ENCODE data around the gene TNPO2. TPM values are rescaled to one million over a fixed set of nuclear protein-coding genes. Genes with fewer than 3 reads are reported as not detected.

TNPO2 gene
- 41.4 and 65.2 TPM in 2 replicates for total RNA-seq
- 11.7 and 16.0 TPM in 2 replicates for polyA plus RNA-seq

DNA sequence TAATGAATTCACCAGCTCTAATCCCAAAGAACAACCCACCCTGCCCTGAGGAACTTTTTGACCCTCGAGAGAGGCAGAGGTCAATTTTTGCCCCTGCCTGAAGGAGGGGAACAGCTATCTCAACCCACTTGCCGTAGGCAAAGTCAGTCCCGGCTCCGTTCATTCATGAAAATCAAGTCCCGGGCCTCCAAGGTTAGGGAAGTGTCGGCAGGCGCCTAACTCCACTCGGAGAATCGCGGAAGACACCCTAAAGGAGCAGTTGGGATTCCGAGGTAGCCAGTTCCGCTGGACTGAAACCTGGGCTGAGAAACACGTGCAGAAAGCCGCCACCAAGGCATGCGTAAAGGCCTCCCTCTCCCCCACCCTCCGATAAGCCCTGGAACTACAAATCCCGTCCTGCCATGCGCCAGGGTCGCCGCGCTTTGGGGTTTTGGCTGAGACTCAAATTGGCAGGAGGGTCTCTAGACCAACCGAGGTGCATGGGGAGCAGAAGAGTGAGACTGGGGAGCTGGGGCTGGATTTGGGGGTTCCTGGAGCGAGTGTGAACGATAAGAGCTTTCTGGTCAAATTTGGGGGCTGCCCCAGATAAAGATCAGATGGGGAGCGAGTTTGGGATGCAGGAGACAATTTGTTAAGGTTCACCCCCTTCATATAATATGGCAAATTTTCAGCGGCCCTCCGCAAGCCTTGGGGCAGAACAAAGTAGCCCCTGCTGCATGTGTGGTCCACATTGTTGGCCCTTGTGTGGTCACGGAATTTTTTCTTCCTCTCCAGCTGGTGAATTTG is at the start of gene TNPO2:
Gene TNPO2 (minus strand): TSS at position 292 of the 786 bp plus-strand sequence. CDS start 2,955 bp downstream, outside the sequence.
- H3K79me2 ChIP-seq = peaks cover 42% of the 10 kb centered on the region
- WGBS (ENCODE audit: low lambda C conversion rate, missing lambda C conversion rate) = 4% methylated on average over 28 of the region's 28 CpGs

DNA sequence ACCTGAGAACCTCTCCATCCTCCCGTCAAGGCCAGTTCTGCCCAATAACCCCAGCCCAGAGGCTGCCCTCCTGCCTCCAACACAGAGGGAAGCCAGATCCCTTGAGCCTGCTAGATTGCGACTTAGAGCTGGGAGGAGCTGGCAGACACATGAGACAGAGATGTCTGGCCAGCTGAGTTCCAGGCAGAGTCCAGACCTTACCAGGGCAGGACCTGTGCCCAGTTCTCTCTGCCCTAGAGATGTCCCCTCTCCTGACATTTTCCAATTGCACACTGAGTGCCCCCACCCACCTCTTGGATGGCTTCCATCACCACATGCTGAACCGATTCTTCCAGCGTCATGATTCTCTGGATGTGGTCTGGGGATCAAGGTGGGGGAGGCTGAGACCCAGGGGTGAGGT is 48.6 kb upstream of the TNPO2 start:
- H3K9me2 ChIP-seq (replicated peaks; ENCODE audit: insufficient read depth) = no peaks in the 10 kb centered on the region
- WGBS (ENCODE audit: low lambda C conversion rate, missing lambda C conversion rate) = 81% methylated on average over 4 of the region's 4 CpGs
- no peak for TF ChIP-seq EZH2 (IDR thresholded peaks at IDR 0.05; ENCODE audit: borderline replicate concordance)
- no peak for TF ChIP-seq EZH2phosphoT487 (IDR thresholded peaks at IDR 0.05; ENCODE audit: low read depth, severe bottlenecking, unreplicated experiment)
- TF ChIP-seq, protein P1, sequence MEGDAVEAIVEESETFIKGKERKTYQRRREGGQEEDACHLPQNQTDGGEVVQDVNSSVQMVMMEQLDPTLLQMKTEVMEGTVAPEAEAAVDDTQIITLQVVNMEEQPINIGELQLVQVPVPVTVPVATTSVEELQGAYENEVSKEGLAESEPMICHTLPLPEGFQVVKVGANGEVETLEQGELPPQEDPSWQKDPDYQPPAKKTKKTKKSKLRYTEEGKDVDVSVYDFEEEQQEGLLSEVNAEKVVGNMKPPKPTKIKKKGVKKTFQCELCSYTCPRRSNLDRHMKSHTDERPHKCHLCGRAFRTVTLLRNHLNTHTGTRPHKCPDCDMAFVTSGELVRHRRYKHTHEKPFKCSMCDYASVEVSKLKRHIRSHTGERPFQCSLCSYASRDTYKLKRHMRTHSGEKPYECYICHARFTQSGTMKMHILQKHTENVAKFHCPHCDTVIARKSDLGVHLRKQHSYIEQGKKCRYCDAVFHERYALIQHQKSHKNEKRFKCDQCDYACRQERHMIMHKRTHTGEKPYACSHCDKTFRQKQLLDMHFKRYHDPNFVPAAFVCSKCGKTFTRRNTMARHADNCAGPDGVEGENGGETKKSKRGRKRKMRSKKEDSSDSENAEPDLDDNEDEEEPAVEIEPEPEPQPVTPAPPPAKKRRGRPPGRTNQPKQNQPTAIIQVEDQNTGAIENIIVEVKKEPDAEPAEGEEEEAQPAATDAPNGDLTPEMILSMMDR (IDR thresholded peaks at IDR 0.05; ENCODE audit: poor library complexity) = no peak
- no peak overlapping the region for H2AFZ ChIP-seq
- peaks cover 2% of the 10 kb centered on the region for H3K4me1 ChIP-seq (ENCODE audit: insufficient read depth)
- H3K36me3 ChIP-seq (replicated peaks; ENCODE audit: insufficient read depth, low read depth) = no peaks in the 10 kb centered on the region
- no peak overlapping the region for H3K27ac ChIP-seq
- H3K4me2 ChIP-seq = no peak overlapping the region
- no peaks in the 10 kb centered on the region for H3K27me3 ChIP-seq
- H3K4me3 ChIP-seq = no peak overlapping the region
- no peaks in the 10 kb centered on the region for H3K9me3 ChIP-seq (ENCODE audit: low read depth)
- no peak for DNase-seq (ENCODE audit: low spot score)
- H3K79me2 ChIP-seq = peaks cover 17% of the 10 kb centered on the region
- no peaks in the 10 kb centered on the region for H4K20me1 ChIP-seq (ENCODE audit: insufficient read depth, poor library complexity, severe bottlenecking)

More for the DNA sequence above, at the start of gene TNPO2:
- Histone ChIP-seq H4K20me1 (ENCODE audit: insufficient read depth, poor library complexity, severe bottlenecking) (peaks cover 7% of the 10 kb centered on the region), H3K9me3 (ENCODE audit: low read depth) (no peaks in the 10 kb centered on the region), H3K4me1 (ENCODE audit: insufficient read depth) (peaks cover 10% of the 10 kb centered on the region), H3K27me3 (no peaks in the 10 kb centered on the region), H3K4me3 (peak within 1 kb of the TSS; percentile 56), H3K9me2 (replicated peaks; ENCODE audit: insufficient read depth) (no peaks in the 10 kb centered on the region), H3K36me3 (replicated peaks; ENCODE audit: insufficient read depth, low read depth) (no peaks in the 10 kb centered on the region), H3K27ac (peak within 1 kb of the TSS; percentile 66), H3K4me2 (peak within 1 kb of the TSS; percentile 92), H2AFZ (peak within 1 kb of the TSS; percentile 53)
- DNase-seq (ENCODE audit: low spot score) = peak; percentile 69
- TF ChIP-seq, protein P1 (IDR thresholded peaks at IDR 0.05; ENCODE audit: poor library complexity) = no peak
- TF ChIP-seq EZH2phosphoT487 (IDR thresholded peaks at IDR 0.05; ENCODE audit: low read depth, severe bottlenecking, unreplicated experiment) (no peak), EZH2 (IDR thresholded peaks at IDR 0.05; ENCODE audit: borderline replicate concordance) (no peak)

- H2AFZ ChIP-seq = no peak overlapping the region
- DNase-seq (ENCODE audit: low spot score) = no peak
- no peaks in the 10 kb centered on the region for H3K4me1 ChIP-seq (ENCODE audit: insufficient read depth)
- H3K27ac ChIP-seq = no peak overlapping the region
- WGBS (ENCODE audit: low lambda C conversion rate, missing lambda C conversion rate) = over 99% methylated on average over 13 of the region's 13 CpGs
- H3K79me2 ChIP-seq = peaks cover 7% of the 10 kb centered on the region
- H4K20me1 ChIP-seq (ENCODE audit: insufficient read depth, poor library complexity, severe bottlenecking) = no peaks in the 10 kb centered on the region
- H3K36me3 ChIP-seq (replicated peaks; ENCODE audit: insufficient read depth, low read depth) = no peaks in the 10 kb centered on the region
- H3K4me2 ChIP-seq = no peak overlapping the region
- H3K9me2 ChIP-seq (replicated peaks; ENCODE audit: insufficient read depth) = no peaks in the 10 kb centered on the region
- no peaks in the 10 kb centered on the region for H3K9me3 ChIP-seq (ENCODE audit: low read depth)
- TF ChIP-seq EZH2phosphoT487 (IDR thresholded peaks at IDR 0.05; ENCODE audit: low read depth, severe bottlenecking, unreplicated experiment) (no peak), EZH2 (IDR thresholded peaks at IDR 0.05; ENCODE audit: borderline replicate concordance) (no peak)
- TF ChIP-seq, protein P1 (IDR thresholded peaks at IDR 0.05; ENCODE audit: poor library complexity) = no peak
- no peaks in the 10 kb centered on the region for H3K27me3 ChIP-seq
- no peak overlapping the region for H3K4me3 ChIP-seq
These were observed 47.2 kb upstream of the TNPO2 start for GRCh38 chr19:12770922-12771321.

All from hepatocyte (in vitro differentiated cells).